Daoy (cell line): Measurements from ENCODE around the gene OTULINL. TPM values are rescaled to one million over a fixed set of nuclear protein-coding genes. Genes with fewer than 3 reads are reported as not detected.

Experiments used
- DNase-seq: peaks from one replicate; pipeline ENCODE4 v3.0.0-alpha.2; 2015; ENCODE audit warnings: low read depth
- total RNA-seq: library from RNA; depleted of rRNA; stranded (reverse); fragments of >200 nt; shearing (Covaris generic); gene quantifications from 2 replicates; pipeline ENCODE4 v1.2.3, GENCODE V29; 2014

Gene OTULINL
- total RNA-seq, 1 experiment from 2014 or later, result 1.9 TPM

DNA sequence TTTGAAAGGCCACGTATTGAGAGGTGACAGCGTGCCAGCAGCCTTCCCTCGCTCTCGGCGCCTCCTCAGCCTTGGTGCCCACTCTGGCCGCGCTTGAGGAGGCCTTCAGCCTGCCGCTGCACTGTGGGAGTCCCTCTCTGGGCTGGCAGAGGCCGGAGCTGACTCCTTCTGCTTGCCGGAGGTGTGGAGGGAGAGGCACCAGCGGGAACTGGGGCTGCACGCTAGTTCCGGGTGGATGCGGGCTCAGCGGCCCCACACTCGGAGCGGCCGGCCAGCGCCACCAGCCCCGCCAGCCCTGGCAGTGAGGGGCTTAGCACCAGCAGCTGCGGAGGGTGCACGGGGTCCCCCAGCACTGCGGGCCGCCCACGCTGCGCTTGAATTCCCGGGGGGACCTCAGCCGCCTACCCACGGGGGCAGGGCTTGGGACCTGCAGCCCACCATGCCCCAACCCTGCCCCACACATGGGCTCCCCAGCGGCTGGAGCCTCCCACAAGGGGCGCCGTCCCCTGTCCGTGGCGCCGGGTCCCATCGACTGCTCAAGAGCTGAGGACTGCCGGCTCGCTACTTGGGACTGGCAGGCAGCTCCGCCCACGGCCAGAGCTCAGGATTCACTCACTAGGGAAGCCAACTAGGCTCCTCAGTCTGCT, 4.4 kb upstream of the OTULINL start:
- DNase-seq, result no peak

DNA sequence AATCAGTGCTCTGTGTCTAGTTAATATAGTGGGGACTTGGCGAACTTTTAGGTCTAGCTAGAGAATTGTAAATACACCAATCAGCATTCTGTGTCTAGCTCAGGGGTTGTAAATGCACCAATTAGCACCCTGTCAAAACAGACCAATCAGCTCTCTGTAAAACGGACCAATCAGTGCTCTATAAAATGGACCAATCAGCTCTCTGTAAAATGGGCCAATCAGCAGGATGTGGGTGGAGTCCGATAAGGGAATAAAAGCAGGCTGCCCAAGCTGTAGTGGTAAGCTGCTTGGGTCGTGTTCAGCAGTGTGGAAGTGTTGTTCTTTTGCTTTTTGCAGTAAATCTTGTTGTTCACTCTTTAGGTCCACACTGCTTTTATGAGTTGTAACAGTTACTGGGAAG, 3.6 kb upstream of the OTULINL start:
- DNase-seq, result no peak

DNA sequence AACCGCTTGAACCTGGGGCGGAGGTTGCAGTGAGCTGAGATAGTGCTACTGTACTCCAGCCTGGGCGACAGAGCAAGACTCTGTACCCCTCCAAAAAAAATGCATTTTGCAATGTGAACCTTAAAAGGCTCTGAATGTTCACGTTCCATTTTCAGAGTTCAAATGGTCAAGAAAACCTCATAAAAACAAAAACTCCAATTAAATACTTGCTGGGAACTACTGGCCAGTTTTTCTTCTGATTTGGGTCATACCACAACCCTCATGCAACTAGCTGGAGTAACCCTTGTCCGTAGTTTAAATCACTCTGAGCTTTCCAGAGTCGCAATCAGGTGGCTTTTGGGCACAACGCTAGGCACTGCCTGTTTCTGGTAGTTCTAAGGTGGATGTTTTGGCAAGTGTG, 2.3 kb upstream of the OTULINL start:
- no peak for DNase-seq

DNA sequence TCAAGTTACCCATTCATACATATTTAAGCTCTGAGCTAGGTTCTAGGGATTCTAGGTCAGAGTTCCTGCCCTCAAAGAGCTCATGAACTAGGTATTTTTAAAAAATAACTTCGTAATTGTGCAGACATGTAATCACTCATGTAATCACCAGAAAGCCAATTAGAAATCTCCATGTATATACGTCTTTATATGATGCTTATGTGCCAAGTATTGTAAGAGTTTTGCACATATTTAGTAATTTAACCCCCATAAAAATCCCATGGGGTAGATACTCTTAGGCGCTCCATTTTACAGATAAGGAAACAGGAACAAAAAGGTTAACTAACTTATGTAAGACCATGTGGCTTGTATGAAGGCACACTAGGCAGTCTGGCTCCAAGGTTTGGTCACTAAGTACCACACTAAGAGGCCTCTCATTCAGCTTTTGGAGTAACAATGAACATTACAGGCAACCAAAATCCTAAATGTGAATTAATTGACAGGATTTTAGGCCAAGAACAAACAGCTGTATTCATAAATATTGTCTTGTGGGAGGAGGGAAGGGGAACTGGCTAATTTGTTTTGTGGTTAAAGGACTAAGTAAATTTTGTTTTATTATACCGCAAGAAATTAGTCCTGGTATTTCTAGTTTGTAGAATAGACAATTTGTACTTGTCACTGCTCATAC, 1.7 kb upstream of the OTULINL start:
- DNase-seq, result no peak

DNA sequence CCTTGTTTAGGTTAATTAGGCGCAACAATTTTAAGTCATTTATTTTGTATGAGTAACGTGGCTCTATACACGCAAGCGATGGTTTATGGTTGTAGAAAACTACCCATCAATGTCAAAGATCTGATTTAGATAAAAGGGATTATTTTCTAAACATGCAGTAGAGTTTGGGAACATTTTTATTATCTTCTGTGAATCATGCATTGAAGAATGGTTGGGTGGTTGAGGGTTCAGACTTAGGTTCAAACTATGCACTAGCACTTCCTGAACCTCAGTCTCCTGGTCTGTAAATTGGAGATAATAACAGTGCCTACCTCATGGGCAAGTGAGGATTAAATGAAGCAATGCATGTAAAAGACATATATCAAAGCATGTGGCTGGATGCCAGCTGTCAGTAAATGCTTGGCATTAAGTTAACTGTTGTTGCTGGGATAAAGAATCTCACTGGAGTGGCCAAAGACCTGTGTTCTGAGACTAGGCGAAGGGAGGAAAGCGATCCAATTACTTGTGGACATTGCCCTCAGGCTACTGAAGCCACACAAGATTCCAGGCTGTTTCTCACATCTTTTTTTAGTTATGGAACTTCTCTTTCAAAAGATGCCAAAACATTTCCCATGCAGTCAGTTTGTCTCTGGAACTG, 1.1 kb upstream of the OTULINL start:
- DNase-seq, result peak; percentile 54

DNA sequence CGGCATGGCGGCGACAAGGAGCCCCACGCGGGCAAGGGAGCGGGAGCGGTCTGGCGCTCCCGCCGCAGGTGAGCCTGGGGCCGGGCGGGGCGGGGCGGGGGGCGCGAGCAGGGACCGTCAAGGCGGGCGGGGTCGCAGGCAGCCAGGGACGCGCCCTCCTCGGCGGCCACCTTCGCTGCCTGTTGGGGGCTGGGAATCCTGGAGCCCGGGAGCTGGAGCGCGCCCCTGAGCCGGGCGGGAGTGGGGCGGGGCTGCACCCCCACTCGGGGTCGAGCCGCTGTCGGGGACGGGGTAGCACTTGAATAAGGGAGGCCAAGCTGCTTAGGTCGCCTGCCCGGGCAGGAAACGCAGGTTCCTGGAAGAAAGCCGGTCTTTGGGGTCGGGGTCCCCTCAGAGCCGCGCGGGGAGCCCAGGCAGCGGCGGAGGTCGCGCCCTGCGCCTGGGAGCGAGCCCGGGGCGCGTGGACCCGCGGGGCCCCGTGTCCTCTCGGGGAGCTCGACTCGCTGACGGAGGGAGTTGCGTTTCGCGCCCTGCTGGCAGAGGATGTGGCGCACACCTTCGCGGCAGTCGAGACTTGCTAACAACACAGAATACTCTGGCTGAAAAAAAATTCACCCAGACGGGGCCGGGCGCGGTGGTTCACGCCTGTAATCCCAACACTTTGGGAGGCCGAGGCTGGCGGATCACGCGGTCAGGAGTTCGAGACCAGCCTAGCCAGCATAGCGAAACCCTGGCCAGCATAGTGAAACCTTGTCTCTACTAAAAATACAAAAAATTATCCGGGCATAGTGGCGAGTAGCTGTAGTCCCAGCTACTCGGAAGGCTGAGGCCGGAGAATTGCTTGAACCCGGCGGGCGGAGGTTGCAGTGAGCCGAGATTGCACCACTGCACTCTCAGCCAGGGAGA, 552 bp downstream of the OTULINL start:
- peak; percentile 62 for DNase-seq

DNA sequence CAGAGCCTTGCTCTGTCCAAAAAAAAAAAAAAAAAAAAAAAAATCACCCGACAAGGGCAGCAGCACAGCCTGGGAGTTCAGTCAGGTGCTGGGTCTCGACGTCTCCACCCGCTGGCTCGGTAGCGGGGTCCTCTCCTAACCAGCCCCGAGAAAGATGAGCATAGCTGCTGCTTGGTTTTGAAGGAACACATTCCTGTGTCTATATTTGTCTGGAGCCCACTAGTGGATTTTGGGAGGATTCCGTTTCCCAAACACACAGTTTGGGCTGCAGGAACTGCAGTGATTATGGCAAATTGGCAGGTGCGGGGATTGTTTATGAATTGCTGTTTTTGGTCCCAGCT, 1.2 kb downstream of the OTULINL start:
- no peak for DNase-seq

DNA sequence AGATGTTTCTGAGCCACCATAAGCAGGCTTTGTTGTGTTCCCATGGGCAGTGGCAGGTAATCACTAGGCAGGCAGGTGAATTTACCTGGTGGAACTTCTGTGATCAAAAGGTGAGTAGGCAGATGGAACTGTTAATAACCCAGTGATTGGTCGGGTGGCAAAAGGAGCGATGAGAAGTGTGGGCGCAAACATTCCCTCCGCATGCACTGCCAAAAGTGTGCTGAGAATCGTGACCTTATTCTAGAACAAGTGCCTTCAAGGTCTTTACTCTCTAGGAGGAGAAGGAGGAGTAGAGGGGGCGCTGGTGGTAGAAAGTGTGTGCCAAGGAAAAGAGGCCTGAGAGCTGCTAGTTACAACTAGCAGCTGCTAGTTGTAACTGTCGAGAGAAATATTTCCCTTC, 3.3 kb downstream of the OTULINL start:
- DNase-seq, result no peak

DNA sequence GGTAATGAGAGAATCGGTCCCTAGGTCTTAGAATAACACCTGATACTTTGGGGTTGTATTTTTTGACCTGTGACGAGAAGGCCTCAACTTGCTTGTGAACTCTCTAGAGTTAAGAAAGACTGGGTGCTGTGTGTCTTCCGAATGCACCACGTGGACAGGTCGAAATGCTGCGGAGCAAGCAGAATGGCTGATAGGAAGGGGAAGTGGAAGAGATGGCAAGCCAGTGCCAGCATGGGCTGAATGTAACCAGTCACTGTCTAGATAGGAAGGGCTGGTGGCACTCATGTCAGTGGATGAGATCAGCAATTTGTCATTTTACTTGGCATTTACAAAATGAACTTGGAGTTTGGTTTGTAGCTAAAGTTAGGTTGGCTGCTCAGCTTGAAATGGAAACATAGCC, 5.6 kb downstream of the OTULINL start:
- DNase-seq, result no peak

DNA sequence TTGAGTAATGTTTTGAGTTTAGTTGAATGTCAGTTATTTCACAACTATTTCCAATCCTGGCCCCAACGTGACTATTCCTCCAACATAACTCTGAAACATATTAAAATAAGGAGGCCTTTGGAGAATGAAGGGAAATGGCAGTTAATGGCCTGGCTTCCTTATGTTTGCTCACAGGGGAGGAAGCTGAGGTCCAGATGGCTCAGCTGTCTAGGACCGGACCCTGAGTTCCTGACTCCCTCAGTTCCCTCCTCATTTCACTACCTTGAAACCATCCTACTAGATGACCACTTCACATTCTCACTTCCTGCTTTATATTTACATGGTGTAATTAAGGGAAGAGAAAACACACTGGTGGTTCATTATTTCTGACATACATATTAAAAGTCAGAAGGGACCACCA, 6.6 kb downstream of the OTULINL start:
- no peak for DNase-seq

DNA sequence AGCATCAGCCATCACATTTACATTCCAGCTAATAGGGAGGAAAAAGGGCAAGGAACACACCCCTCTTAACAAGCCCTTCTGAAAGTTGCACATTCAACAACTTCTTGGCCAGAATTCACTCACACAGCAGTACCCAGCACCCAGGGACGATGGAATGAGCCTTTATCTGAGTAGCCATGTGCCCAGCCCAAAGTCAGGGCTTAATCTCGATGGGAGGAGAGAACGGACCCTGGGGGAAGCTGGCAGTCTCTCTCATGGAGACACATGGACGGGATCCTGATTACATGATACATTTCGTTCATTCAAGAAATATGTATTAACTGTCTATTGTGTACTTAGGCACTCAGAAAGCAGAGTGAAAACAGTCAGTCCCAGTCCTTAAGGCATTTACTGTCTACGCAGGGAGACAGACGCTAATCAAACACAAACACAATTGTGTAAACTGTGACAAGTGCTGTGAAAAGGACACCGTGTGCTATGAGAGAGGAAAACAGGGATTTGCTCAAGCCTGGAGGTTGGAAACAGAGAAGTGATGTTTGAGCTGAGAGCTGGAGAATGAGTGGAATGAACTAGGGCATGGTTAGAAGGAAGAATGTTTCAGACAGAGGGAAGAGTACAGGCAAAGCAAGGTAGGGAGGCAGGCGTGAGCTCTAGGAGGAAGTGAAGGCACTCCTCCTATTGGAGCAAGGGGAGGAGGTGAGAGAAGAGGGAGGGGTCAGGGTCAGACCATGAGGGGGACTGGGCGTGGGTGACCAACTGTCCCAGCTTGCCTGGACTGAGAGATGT, 7.4 kb downstream of the OTULINL start:
- DNase-seq, result no peak

DNA sequence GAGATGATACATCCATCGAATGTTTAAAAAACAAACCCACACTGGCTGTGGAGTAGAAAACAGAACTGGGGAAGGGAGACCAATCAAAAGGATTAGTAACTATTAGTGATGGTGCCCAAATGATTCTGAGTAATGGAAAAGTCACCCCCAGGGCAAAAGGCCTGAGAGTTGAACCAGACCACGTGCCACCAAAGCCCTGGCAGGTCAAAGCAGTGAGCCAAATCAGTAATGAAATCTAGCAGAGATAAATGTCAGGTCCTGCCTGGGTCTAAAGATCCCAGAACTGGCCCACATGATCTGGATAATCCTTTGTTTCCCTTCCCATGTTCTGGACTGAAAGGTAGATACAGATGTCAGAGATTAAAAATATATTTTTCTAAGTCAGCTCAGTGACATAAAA, 9.4 kb downstream of the OTULINL start:
- DNase-seq, result no peak

DNA sequence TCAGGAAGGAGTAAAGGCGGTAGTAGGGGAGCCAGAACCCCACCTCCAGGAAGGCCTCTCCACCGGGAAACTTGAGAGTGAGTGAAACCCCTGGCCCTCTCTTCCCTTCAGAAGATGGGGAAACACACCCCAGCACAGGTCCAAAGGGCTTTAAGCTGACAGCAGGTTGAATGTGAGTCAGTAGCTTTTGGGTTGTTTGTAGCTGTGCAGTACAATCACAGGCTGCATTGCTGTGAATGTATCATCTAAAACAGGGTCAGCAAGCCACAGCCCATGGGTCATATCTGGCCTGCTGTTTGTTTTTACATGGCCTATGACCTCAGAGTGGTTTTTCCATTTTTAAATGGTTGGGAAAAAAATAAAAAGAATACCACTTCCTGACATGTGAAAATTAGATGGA, 10.0 kb downstream of the OTULINL start:
- DNase-seq, result no peak

DNA sequence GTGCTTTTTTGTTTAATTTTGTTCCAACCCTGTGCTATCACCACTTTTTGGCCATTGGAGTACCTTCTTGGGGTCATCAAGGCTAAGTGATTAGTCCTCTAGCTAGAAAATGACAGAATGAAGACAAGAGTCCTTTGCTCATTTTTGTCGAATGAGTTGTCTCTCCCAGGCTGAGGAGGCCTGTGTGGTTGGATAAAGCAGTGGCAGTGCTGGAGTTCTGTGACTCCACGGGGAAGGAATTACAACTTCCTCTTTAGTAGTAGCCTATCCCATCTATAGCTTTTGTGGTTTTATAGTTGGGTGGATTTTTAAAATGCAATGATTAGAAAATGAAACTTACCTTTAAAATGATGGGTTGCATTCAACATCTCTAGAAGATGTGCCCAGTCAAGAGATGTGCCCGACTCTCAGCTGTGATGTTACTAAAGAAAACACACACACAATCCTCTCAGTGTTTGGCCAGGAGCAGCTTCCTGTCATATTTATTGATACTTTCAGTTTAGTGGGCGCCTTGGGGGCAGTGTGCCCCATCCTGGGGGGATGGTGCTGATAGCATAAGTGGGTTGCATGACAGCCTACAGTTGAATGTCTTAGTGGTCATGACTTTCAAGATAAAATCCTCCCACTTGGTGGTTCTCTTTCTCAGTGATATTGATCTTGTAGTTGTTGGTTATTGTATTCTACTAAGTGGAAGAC, 11.9 kb downstream of the OTULINL start:
- DNase-seq, result peak; percentile 20

DNA sequence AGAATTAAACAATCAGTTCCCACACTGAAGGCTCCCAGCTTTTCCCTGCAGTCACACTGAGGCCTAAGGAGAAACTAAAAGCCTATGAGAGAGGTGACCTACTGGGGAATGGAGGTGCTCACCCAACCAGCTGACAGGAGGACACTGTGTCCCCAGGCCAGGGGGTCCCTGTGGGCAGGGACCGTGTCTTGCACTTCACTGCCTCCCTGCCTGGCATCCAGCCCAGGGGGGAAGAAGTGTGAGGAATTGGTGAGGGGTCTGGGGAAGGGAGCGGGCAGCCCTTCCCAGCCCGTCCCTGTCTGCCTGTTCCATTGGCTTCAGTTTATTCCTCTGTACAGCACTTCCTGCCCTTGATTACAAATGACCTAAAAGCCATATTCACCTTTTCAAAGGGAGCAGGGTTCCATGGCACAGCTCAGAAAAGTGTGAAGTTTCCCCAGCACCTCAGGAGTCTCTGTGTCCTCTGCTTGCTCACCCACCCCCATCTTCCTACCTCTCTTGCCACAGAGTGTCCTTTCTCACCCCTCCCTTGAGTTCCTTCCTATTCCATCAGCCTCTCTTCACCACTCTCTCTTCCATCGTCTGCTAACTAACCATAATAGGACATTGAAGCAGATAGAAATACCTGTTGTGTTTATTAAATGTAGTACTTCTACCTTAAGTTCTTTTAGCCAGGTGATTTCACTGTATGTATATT, 12.9 kb downstream of the OTULINL start:
- no peak for DNase-seq

DNA sequence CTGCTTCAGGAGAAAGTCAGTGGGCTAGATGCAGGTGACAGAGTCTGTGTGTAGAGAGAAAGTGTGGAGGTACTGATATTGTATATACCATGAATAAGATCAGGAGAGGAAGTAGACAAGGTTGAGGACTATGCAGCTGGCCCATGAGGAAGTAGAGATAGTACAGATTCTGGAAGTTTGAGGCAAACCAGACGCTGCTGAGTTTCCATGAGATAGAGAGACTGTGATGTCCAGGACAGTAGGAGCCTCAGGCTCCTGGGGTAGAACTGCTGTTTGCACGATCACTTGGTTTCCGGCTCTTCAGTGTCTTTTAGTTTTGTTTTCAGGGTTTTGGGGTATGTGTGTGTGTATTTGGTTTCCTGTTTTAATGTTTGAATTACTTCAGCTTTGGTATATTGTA, 13.6 kb downstream of the OTULINL start:
- no peak for DNase-seq

DNA sequence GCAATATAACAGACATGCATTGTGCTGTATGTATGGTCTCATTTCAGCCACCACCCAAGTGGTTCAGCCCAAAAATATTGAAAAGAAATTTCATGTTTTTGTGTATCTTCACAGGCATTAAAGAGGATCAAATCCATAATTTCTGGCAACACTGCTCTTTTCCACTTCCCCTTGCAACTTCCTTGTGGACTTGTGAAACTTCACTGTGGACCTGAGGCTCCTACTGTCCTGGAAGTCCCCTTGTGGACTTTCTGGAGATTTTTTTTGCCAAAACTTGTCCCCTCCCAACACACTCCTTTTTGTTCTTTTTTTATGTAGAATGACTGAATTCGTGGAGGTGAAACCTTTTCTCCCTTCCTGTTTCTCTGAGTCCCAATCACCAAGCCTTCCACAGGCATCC, 14.3 kb downstream of the OTULINL start:
- DNase-seq, result no peak

DNA sequence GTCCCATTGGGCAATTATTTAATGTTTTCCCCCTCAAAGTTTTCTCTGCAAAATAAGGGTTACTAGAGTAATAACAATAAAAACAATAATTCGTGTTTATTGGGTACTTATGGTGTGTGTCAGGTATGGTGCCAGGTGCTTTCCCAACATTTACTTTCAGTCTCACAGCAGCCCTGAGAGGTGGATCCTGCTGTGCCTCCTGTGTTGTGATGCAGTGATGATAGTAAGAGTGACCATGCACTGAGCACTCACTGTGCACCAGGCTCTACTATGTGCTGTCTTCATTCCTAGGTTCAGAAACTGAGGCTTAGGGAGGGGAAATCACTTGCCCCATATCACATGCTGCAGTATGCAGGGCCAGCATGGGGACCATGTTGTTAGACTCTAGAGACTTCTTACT, 15.5 kb downstream of the OTULINL start:
- DNase-seq, result no peak

DNA sequence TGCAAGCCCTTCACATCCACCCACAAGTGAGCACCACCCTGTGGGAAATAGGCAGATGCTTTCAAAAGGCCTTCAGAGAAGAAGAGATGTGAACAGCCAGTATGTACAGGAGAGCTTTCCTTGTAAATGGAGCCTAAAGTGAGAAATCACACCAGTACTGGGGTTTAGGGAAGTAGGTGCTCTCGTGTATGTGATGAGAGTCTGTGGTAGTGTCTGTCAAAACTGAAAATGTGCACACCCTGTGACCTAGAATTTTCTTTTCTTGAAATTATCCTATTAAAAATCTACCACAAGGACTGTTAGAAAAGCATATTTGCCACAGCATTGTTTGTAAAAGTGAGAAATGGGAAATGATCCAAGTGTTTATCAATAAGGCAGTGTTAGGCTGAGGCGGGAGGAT, 16.6 kb downstream of the OTULINL start:
- no peak for DNase-seq

DNA sequence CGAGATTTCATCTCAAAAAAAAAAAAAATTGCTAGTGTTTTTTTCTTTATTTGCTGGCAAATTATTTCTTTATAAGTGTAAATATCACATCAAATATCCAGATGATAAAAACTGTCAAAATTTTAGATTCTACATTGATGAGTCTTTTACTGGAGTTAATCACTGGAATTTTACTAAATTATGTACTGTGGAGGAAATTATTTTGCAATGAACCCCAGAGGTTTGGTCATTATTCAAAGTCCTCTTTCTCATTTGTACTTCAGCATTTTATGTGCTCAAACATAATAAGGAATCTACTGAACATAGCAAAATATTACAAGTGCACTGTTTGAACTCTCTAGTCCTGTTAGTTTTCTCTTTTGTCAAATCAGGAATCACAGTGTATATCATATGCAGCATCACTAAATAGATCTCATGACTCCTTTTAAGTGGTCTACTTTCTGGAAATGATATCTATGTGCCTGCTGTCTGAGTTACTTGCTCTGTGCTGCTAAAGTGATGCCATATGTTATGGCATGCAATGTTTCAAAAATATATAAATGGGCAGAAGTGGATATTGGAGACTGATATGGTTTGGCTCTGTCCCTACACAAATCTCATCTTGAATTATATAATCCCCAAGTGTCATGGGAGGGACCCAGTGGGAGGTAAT, 18.0 kb downstream of the OTULINL start:
- no peak for DNase-seq
